ENCODE data around the gene SDK1. TPM values are rescaled to one million over a fixed set of nuclear protein-coding genes. Genes with fewer than 3 reads are reported as not detected.

SDK1 gene
- total and polyA plus RNA-seq, 8 donors = 1.6 to 11.2 (median 6.6) TPM

DNA sequence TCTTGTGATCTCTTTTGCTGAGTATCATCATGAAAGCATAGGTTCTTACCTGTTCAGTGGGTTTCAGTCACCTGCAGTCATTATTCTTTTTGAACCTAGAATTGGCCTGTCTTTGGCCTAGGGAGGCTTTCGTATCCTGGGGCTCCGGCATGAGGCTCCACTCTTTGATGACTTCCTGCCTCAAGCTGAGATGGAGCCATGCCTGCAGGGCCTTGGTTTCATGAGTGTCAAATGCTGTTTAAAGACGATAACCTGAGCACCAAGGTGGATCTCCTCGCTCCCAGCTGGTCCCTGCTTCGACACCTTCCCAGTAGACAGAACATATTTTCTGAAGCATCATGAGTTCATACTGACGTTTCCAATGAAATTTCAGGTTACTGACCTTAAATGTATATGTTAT is 783.2 kb downstream of the SDK1 start:
- no peak for DNase-seq
- WGBS, 5 donors = 87 to 95% (median 92%) methylated on average over 6 of the region's 6 CpGs
- no peak overlapping the region for H3K27ac ChIP-seq
- H3K27me3 ChIP-seq = no peaks in the 10 kb centered on the region
- no peak overlapping the region for H3K4me3 ChIP-seq
- TF ChIP-seq CTCF (IDR thresholded peaks at IDR 0.05) = no peak
- no peak for TF ChIP-seq EP300 (IDR thresholded peaks at IDR 0.05)
- TF ChIP-seq POLR2A (IDR thresholded peaks at IDR 0.05) = no peak
- no peak for TF ChIP-seq POLR2AphosphoS5 (IDR thresholded peaks at IDR 0.05)
- H3K4me1 ChIP-seq = no peaks in the 10 kb centered on the region
- H3K9me3 ChIP-seq = no peaks in the 10 kb centered on the region
- H3K36me3 ChIP-seq = no peaks in the 10 kb centered on the region
- intact Hi-C loops (cut with DNase I; ENCODE audit: low total_unique reads) = no loop called here

DNA sequence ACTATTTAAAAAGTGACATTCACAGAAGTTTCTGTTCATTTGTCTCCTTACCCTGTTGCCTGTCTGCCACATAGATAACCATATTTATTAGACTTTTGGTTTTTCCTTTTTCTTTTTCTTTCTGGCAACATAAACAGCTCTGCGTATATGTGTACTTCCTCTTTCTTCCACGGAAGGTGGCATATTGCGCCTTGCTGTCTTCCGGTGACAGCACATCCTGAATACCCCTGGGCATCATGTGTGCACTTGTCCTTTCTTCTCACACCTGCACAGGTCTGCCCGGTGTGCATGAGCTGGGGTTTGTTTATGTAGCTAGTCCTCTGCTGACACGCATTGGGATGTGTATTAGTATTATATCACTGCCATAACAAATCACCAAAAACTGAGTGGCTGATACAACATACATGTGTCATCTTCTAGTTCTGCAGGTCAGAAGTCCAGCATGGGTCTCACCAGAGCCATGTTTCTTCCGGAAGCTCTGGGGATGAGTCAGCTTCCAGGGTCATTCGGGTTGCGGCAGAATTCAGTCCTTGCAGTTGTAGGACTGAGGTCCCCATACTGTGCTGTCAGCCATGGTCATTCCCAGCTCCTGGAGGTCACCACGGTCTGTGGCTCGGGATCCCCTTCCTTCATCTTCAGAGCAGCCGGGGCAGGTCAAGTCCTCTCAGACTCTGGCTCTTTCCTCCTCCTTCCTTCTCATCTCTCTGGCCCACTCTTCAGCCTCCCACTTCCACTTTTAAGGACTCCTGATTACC is 785.1 kb downstream of the SDK1 start:
- Histone ChIP-seq H3K36me3 (no peaks in the 10 kb centered on the region), H3K9me3 (peaks cover 0 to 11% (median 9%) of the 10 kb centered on the region in 4 donors), H3K27ac (no peak overlapping the region), H3K4me3 (no peak overlapping the region), H3K27me3 (no peaks in the 10 kb centered on the region), H3K4me1 (no peaks in the 10 kb centered on the region)
- TF ChIP-seq EP300 (IDR thresholded peaks at IDR 0.05) (no peak), POLR2AphosphoS5 (IDR thresholded peaks at IDR 0.05) (no peak), POLR2A (IDR thresholded peaks at IDR 0.05) (no peak), CTCF (IDR thresholded peaks at IDR 0.05) (no peak)
- DNase-seq = no peak
- WGBS, 5 donors = 78 to 91% (median 85%) methylated on average over 12 of the region's 12 CpGs
- intact Hi-C loops (cut with DNase I; ENCODE audit: low total_unique reads) = no loop called here

GRCh38 chr7:4086723-4087122 is 785.7 kb downstream of the SDK1 start:
- intact Hi-C loops (cut with DNase I; ENCODE audit: low total_unique reads) = no loop called here
- no peak overlapping the region for H3K27ac ChIP-seq
- 85 to 100% (median 89%) methylated on average over 1 of the region's 1 CpG for WGBS, 5 donors

GRCh38 chr7:4091767-4092166 is 790.7 kb downstream of the SDK1 start:
- no peak for TF ChIP-seq CTCF (IDR thresholded peaks at IDR 0.05)
- no peak for TF ChIP-seq EP300 (IDR thresholded peaks at IDR 0.05)
- no peak for TF ChIP-seq POLR2A (IDR thresholded peaks at IDR 0.05)
- TF ChIP-seq POLR2AphosphoS5 (IDR thresholded peaks at IDR 0.05) = no peak
- intact Hi-C loops (cut with DNase I; ENCODE audit: low total_unique reads) = no loop called here
- no peak for DNase-seq

More at GRCh38 chr7:4086723-4087122, 785.7 kb downstream of the SDK1 start:
- H3K36me3 ChIP-seq = no peaks in the 10 kb centered on the region
- DNase-seq = no peak
- no peaks in the 10 kb centered on the region for H3K4me1 ChIP-seq
- TF ChIP-seq CTCF (IDR thresholded peaks at IDR 0.05) (no peak), POLR2A (IDR thresholded peaks at IDR 0.05) (no peak), POLR2AphosphoS5 (IDR thresholded peaks at IDR 0.05) (no peak), EP300 (IDR thresholded peaks at IDR 0.05) (no peak)
- no peak overlapping the region for H3K4me3 ChIP-seq
- H3K9me3 ChIP-seq = peaks cover 0 to 17% (median 9%) of the 10 kb centered on the region in 4 donors
- no peaks in the 10 kb centered on the region for H3K27me3 ChIP-seq

More at GRCh38 chr7:4091767-4092166, 790.7 kb downstream of the SDK1 start:
- H3K27ac ChIP-seq = no peak overlapping the region
- no peaks in the 10 kb centered on the region for H3K27me3 ChIP-seq
- 84 to 95% (median 94%) methylated on average over 12 of the region's 12 CpGs for WGBS, 5 donors
- H3K36me3 ChIP-seq = no peaks in the 10 kb centered on the region
- H3K4me3 ChIP-seq = no peak overlapping the region
- H3K4me1 ChIP-seq = no peaks in the 10 kb centered on the region
- peaks cover 0 to 18% (median 9%) of the 10 kb centered on the region in 4 donors for H3K9me3 ChIP-seq
